Measurements from ENCODE around the gene ANKRD6. TPM values are rescaled to one million over a fixed set of nuclear protein-coding genes. Genes with fewer than 3 reads are reported as not detected.

Gene ANKRD6
- total RNA-seq, 1 experiment from 2014 or later = 14.7 TPM

GRCh38 chr6:89681983-89682564 is 249.1 kb downstream of the ANKRD6 start:
- no peaks in the 10 kb centered on the region for H3K4me1 Mint-ChIP-seq (ENCODE audit: low read depth, unreplicated experiment)
- CTCF ChIA-PET = no interaction called here
- H3K27ac Mint-ChIP-seq (ENCODE audit: unreplicated experiment) = no peak overlapping the region
- no peak for DNase-seq
- TF ChIP-seq, protein P1, sequence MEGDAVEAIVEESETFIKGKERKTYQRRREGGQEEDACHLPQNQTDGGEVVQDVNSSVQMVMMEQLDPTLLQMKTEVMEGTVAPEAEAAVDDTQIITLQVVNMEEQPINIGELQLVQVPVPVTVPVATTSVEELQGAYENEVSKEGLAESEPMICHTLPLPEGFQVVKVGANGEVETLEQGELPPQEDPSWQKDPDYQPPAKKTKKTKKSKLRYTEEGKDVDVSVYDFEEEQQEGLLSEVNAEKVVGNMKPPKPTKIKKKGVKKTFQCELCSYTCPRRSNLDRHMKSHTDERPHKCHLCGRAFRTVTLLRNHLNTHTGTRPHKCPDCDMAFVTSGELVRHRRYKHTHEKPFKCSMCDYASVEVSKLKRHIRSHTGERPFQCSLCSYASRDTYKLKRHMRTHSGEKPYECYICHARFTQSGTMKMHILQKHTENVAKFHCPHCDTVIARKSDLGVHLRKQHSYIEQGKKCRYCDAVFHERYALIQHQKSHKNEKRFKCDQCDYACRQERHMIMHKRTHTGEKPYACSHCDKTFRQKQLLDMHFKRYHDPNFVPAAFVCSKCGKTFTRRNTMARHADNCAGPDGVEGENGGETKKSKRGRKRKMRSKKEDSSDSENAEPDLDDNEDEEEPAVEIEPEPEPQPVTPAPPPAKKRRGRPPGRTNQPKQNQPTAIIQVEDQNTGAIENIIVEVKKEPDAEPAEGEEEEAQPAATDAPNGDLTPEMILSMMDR (IDR thresholded peaks at IDR 0.05; ENCODE audit: unreplicated experiment) = no peak
- intact Hi-C loops (cut with micrococcal nuclease; ENCODE audit: unreplicated experiment) = no loop called here
- no peaks in the 10 kb centered on the region for H3K9me3 Mint-ChIP-seq (ENCODE audit: low read depth, unreplicated experiment)
- H3K4me3 Mint-ChIP-seq (ENCODE audit: low read depth, unreplicated experiment) = no peak overlapping the region
- peaks cover 30% of the 10 kb centered on the region for H3K36me3 Mint-ChIP-seq (ENCODE audit: insufficient read depth, unreplicated experiment)
- no TSS peak for BruUV-seq (replicated peaks)
- H3K27me3 Mint-ChIP-seq (ENCODE audit: unreplicated experiment) = no peaks in the 10 kb centered on the region

DNA sequence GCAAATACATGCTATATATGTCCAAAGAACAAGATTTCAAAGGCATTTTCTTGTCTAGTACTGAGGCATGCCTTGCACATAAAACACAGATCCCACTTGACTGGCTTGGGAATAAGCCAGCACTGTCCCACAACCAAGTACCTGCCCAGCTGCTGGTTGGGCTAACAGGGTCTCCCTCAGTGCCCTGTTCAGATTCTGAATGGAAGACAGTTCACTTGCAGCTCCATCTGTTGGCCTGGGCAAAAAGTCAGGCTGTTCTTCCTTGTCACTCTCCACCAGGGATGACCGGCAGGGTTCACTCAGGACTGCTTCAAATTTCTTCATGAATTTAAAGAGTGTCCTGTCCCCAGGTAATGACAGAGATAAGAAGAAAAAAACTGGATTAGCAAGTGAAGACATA is 250.0 kb downstream of the ANKRD6 start:
- DNase-seq = no peak

More for the DNA sequence above, 250.0 kb downstream of the ANKRD6 start:
- H3K4me3 Mint-ChIP-seq (ENCODE audit: low read depth, unreplicated experiment) = no peak overlapping the region
- H3K27me3 Mint-ChIP-seq (ENCODE audit: unreplicated experiment) = no peaks in the 10 kb centered on the region
- H3K36me3 Mint-ChIP-seq (ENCODE audit: insufficient read depth, unreplicated experiment) = peaks cover 37% of the 10 kb centered on the region
- no TSS peak for BruUV-seq (replicated peaks)
- H3K27ac Mint-ChIP-seq (ENCODE audit: unreplicated experiment) = no peak overlapping the region
- CTCF ChIA-PET = no interaction called here
- TF ChIP-seq, protein P1 (IDR thresholded peaks at IDR 0.05; ENCODE audit: unreplicated experiment) = no peak
- H3K4me1 Mint-ChIP-seq (ENCODE audit: low read depth, unreplicated experiment) = no peaks in the 10 kb centered on the region
- intact Hi-C loops (cut with micrococcal nuclease; ENCODE audit: unreplicated experiment) = no loop called here
- H3K9me3 Mint-ChIP-seq (ENCODE audit: low read depth, unreplicated experiment) = no peaks in the 10 kb centered on the region

Other genes with a start within 250 kb of the ANKRD6 start
- not detected in 2 replicates for gene GABRR1, start 215.8 kb upstream of the ANKRD6 start, total RNA-seq (2022)
- gene GABRR2, start 117.9 kb upstream of the ANKRD6 start, total RNA-seq (2022) = 0.32 and 0.78 TPM in 2 replicates
- gene UBE2J1, start 80.4 kb upstream of the ANKRD6 start, total RNA-seq (2022) = 16.6 and 18.7 TPM in 2 replicates
- gene RRAGD, start 20.9 kb upstream of the ANKRD6 start, total RNA-seq (2022) = 1.3 and 1.7 TPM in 2 replicates
- 36.8 and 37.6 TPM in 2 replicates for gene LYRM2, start 205.6 kb downstream of the ANKRD6 start, total RNA-seq (2022)